ENCODE data around the gene MSI2.
A peak's percentile ranks its signal among the peaks of the same experiment; 100 is the strongest.

MSI2 gene

DNA sequence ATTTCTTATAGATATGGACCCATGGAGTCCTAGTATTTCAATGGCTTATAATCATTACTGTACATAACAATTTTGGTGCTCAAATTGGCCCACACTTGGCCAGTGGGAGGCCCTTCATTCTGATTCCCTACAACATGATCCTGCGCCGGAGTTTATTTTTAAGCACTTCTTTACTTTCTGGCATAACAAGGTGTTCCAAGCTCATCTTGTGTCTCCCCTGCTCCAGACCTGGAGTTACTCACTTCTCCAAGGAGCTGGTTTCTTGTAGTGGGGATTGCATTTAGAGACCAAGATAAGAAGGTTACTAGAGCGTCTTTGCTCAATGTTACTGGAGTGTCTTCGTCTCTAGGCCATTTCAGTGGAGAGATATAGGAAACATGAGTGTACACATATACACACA, 87.9 kb downstream of the MSI2 start:
- DNase-seq (ENCODE audit: low read depth): no peak

- no peak for DNase-seq (ENCODE audit: low read depth)
Measured at GRCh38 chr17:57349541-57350247, 93.4 kb downstream of the MSI2 start.

DNA sequence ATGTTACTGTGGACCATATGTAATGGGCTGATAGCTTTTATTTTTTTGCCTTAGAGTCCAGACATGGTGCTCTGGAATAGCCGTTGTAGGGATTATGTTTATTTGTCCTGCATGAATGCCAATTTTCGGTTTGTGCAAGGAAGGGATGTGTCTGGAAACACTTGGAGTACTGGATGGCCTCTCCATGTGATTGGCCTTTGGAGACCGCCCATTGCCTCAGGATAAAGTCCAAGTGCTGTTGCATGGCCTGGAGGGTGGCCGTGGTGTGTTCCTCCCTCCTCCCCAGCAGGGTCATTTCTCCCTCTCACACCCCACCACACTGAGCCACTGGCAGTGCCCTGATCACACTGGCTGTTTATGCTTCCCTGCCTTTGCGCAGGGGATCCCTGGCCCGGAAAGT, 93.9 kb downstream of the MSI2 start:
- DNase-seq (ENCODE audit: low read depth): peak; percentile 12

- no peak for DNase-seq (ENCODE audit: low read depth)
Measured at GRCh38 chr17:57352665-57353175, 96.4 kb downstream of the MSI2 start.

- DNase-seq (ENCODE audit: low read depth): no peak
Measured at GRCh38 chr17:57354673-57355072, 98.3 kb downstream of the MSI2 start.

GRCh38 chr17:57355090-57355859, 99.0 kb downstream of the MSI2 start:
- no peak for DNase-seq (ENCODE audit: low read depth)

DNA sequence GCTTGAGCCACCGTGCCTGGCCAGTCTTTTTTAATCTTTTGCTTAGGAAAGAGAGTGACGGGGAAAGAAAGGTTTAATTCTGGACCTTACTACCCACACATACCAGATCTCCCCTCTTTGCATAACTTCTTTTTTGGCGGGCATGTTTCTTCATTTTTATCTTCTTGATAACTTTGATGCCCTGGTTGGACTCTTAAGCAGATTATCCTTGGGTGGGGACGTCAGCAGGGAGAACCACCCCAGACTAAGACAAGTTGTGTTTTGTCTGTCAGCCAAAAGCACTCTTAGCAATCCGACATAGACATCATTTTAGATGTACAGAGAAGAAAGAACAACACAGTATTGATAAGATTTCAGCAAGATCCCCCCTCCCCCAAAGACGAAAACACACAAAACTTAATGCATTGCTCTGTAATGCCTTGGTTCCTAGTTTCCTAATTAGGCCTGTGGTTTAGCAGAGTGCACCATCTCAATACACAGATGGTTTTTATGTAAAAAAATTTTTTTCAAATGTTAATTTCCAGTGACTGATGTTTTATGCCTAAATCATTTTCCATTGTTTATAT, 99.9 kb downstream of the MSI2 start:
- DNase-seq (ENCODE audit: low read depth): no peak

GRCh38 chr17:57356719-57357391, 100.5 kb downstream of the MSI2 start:
- DNase-seq (ENCODE audit: low read depth): no peak

DNA sequence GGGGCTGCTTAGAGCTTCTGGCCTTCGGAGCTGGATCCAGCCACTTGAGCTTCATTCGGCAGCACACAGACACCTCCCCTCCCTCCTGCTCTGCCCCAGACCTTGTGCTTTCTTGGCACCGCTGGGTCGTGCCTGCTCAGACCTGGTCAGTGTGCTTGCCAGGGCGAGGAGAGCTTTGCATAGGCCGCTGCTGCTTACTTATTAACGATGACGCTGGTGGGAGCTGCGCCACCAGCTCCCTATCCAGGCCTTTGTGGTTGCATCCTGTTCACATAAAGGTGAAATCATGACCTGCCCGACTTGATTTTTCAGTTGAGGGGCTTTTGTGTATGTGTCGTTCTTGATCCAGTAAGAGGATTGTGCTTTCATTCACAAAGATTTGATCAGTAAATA, 101.1 kb downstream of the MSI2 start:
- DNase-seq (ENCODE audit: low read depth): no peak

DNA sequence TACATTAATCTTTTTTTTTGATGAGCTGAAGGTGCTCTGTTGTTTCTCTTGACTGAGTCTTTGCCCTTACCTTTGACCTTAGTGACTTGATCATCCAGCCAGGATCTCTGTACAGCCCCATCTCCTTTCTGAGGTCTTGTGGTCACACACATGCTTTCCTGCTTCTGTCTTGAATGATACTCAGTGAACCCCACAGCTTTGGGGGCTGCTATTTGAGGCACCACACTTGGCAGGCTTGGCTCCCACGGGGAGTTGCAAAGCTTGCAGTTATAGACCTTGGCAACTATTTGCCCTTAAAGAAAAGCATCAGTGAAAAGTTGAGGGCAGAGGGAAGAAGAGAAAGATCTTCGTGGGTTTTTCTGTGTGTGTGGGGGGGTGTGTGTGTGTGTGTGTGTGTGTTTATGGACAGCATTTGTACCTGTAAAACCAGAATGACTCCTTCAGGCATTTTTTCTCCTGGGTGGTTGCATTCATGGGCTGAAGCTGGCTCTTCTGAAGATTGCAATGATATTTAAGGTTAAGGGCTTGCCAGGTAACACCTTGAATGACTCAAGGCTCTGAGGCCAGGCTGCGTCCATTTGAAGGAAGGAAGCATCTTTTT, 101.6 kb downstream of the MSI2 start:
- DNase-seq (ENCODE audit: low read depth): no peak

GRCh38 chr17:57360266-57360665, 103.9 kb downstream of the MSI2 start:
- DNase-seq (ENCODE audit: low read depth): no peak

DNA sequence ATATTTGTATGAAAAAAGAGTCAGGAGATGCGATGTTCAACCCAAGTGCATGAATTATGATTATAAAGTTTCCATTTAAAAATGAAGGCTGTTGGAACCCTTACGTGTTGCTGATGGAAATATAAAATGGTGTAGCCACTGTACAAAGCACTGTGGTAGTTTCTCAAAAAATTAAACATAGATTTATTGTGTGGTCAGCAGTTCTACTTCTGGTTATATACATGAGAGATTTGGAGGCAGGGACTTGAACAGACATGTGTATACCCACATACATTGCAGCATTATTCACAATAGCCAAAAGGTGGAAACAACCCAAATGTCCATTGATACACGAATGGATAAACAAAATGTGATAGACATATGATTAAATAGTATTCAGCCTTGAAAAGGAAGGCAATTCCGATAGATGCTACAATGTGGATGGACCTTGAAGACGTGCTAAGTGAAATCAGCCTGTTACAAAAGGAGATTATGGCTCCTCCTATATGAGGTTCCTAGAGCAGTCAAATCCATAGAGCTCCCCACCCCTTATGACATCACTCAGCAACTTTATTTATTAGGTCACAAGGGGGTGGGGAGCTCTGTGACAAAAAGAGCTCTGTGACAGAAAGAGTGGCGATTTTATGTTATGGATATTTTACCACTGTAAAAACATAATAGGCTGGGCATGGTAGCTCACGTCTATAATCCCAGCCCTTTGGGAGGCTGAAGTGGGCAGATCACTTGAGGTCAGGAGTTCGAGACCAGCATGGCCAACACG, 106.7 kb downstream of the MSI2 start:
- no peak for DNase-seq (ENCODE audit: low read depth)

GRCh38 chr17:57363580-57363979, 107.3 kb downstream of the MSI2 start:
- DNase-seq (ENCODE audit: low read depth): no peak

DNA sequence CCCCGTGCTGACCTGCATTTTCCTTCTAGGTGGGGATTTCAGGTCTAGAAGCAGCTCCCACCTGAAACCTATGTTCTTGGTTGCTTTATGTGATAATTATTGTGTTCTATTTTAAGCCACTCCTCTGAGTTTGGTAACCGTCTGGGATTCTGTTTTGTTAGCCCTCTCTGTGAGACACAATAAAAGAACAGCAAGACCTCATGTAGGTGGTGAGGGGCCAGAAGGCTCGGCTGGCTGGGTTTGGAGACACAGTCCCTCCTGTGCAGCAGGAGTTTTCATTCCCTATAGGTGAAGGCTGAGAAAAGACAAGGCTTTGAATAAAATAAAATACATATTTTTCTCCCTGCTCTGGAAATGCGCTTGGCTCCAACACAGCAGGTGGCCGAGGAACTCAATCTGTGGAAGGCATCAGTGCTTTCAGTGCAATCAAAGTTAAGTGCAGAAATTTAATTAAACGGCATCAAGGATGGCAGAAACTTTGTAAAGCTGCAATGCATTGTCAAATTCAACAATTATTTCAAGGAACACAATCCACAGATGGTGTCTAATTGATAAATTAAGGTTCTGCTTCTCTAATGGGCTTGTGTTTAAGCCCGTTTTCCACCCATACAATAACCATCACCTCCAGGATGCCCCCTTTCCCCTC, 107.8 kb downstream of the MSI2 start:
- no peak for DNase-seq (ENCODE audit: low read depth)

- DNase-seq (ENCODE audit: low read depth): no peak
Measured at GRCh38 chr17:57365420-57365819, 109.1 kb downstream of the MSI2 start.

- DNase-seq (ENCODE audit: low read depth): no peak
Measured at GRCh38 chr17:57366177-57366557, 109.8 kb downstream of the MSI2 start.

DNA sequence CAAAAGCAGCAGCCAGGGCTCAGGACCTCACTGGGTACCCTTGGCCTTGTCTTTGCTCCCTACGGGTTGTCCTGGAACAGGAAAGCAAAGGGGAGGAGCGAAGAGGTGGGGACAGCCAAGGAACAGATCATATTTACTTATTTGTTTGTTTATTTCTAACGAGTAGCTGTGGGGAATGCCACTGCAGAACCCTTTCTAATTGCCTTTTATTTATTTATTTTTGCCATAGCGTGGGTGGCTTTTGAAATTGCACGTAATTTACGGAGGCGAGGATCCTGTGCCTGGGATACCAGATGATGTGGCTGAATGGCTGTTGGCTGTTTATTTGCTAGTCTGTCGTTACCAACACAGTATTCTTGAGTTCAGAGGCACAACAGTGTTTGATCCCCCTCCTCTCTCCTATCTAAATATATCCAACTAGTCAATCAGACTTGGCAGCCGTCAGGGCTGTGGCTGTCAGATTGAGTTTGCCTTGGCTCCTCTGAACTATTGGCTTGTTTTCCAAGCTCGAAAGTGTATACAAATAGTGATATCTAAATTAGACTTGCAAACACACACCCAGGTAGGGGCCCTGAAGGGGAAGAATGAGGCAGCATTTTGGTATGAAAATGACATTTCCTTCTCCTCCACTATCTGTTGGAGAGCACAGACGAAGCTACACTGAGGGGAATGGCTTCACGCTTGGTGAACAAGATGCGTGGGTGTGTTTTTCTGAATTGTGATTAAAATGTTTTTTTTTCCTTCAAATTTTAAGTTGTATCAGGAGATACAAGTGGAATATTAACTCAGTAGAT, 110.4 kb downstream of the MSI2 start:
- DNase-seq (ENCODE audit: low read depth): no peak

DNA sequence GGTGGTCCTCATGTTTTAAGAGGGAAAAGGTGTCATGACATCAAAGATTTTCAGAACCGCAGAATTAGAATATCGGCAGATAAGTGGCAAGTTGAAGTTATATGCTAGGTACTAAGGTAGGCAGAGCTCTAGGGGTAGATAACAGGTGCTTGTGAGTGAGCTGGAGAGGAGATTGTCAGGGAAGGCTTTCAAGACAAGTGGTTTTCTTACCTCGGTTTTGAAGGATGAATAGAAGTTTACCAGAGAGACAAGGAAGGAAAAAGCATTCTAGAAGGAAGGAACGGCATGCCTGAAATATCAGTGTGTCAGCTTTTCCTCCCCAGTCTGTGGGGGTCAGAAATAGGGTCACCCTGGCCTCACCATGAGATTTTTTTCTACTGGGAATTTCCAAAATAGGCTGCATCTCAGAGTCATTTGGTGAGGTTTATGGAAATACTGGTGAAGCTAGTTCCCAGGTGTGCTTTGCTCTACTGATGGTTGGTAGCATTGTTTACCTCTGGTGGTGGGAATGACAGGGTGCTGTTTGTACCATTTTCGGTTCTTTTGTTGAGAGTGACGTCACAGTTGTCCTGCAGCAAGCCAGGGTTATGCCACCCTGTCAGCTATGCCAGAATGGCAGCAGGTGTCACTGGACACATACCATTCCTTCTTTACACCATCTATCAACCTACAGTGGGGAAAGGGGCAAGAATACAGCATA, 112.5 kb downstream of the MSI2 start:
- DNase-seq (ENCODE audit: low read depth): no peak

DNA sequence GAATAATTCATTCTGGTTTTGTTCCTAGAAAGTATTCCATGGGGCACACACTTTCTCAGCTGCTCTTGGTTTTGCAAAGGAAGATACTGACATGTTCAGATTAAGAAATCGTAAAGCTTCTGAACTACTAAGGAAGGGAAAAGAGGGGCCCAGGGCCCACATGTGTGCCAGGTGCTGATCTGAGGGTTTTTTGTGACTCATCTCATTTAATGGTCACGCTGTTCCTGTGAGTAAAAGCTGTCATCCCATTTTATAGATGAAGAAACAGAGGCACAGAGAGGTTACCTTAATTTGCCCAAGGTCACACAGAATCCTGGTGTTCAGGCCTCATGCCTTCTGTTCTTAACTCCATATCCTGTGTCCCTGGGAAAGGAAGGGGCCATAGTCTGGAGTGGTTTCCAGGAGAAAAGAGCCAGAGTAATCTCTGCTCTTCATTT, 113.2 kb downstream of the MSI2 start:
- no peak for DNase-seq (ENCODE audit: low read depth)
